ENCODE measurements around the gene GTF2A2.

DNA sequence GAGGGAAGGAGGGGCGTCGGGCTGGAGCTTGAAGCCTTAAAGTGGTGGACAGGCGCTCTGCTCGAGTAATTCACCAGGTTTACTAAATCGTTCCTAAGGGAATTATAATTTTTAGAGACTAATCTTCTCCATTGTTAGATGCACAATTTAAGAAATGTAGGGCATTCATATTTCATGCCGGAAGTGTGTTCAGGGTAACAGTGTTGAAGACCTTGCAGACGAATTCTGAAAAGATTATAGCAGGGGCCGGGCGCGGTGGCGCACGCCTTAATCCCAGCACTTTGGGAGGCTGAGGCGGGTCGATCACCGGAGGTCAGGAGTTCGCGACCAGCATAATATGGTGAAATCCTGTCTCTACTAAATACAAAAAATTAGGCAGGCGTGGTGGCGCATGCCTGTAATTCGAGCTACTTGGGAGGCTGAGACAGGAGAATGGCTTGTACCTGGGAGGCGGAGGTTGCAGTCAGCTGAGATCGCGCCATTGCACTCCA is 365 bp upstream of the GTF2A2 start:
- TF ChIP-seq KLF10 (tag by site-specific recombination; IDR thresholded peaks at IDR 0.05) (no peak), HOXC10 (CRISPR knock-in tag; IDR thresholded peaks at IDR 0.05) (no peak), ZNF302 (tag by site-specific recombination; IDR thresholded peaks at IDR 0.05; ENCODE audit: low read depth) (no peak)
